ENCODE results near the gene CEBPG. TPM values are rescaled to one million over a fixed set of nuclear protein-coding genes. Genes with fewer than 3 reads are reported as not detected.

The CEBPG gene
- total RNA-seq, 1 donor from 2014 or later = 17.0 TPM

DNA sequence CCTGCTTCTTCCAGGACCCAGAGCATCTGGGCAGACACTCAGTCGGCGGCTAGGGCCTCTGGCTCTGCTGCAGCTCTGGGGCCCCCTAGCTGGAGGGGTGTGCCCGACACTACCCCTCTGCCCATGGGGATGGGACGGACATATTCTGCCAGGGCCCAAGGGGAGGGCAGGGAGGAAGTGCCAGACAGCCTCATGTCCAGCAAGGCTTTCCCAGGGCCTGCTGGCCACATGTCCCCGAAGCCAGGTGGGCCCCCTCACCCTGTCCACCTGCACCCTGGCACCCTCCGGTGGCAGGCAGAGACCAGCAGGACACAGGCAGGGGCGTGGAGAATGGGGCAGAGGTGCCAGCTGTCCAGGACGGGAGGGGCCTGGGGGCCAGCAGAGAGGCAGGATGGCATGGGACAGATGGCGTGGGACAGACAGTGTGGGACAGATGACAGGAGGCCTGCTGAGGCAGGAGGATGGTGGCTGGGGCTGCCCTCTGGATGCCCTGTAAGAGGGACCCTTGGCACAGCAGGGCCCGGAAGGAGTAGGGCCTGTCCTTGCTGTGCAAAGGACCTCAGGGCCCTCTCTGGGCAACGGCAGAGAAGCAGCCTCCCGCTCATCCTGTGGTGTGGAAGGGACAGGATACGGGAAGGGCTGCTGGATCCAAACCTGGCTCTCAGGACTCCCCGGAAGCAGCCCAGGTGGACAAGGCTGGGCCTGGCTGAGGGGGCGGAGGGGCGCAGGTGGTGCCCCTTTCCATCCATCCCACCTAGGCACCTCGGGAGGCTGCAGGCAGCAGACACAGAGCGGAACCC is 29.1 kb downstream of the CEBPG start:
- intact Hi-C loops (cut with micrococcal nuclease) = no loop called here
- no peak for DNase-seq
- ATAC-seq = no peak

DNA sequence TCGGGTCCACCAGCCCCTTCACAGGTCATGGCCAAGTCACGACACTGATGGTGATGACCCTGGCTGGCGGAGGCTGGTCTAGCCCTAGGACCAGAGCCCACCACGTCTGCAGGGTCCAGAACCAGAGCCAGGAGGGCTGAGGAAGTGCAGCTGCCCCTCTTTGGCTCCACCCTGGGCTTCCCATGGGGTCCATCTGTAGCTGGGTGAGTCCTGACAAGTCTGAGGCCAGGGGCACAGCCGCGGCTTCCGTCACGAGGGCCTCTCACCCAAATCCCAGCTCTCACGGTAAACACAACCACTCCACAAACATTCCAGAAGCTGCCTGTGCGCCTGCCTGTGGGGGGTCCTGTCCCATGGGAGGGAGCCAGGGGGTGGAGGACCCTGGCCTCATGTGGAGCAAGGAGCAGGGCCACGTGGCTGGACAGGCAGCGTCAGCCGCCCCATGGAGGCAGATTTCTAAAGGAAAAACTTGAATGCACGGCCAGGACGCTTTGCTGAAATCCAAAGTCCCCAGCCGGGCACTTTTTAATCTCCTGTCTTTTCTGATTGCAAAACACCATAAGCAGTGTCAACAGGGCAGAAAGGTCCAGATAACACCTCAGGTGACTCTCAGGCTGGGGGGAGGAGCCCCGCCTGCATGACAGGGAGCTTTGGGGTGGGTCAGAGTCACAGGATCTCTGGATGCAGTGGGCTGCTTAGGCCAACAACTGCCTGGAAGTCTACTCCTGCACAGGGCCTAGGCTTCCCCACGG is 29.9 kb downstream of the CEBPG start:
- intact Hi-C loops (cut with micrococcal nuclease) = no loop called here
- peak; percentile 22 for DNase-seq
- no peak for ATAC-seq

DNA sequence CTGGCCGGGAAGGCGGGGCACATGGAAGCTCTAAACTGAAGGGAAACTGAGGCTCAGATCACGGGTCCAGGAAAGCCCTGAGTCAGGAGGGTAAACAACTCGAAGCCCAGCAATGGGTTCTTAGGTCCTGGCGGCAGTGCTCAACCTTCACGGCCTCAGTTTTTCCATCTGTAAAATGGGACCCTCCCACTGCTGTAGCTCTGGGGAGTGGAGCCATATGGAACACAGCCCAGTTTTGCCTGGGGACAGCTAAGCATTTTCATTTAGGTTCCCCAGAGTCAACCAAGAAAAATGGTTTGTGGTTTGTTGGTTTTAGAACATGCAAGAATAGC is 30.4 kb downstream of the CEBPG start:
- DNase-seq (no peak), ATAC-seq (no peak)
- intact Hi-C loops (cut with micrococcal nuclease) = no loop called here

DNA sequence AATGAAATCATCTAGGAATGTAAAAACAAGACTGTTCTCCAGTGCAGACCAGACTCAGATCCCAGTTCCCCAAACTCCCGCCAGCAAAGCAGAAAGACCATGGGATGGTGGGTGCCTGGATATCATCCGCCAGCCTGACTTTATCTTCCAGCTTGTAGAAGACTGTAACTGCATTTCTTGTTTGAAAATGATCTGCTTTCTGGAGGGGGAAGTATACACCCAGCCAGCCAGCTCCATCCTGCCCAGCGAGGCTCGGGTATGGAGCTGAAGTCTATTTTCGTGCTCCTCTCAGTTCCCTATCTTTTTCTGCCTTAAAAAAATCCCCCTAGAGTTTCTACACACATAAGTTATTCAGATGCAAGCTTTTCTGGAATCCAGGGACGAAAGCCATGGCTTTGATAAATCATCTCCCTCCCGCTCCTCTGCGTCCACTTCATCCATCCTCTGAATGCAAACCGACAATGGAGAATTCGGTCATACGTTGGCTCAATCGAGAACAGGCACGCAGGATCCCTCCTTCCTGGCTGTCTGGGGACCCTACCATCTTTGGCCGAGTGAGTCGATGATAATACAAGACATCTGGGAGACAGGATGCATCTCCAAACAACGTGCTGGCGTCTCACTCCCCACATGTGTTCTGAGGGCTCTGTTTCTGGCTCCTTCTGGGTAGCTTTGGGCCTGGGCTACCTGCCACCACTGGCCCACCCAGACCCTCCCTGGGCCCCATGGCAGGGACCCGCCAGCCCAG is 31.2 kb downstream of the CEBPG start:
- DNase-seq (peak; percentile 26), ATAC-seq (no peak)
- intact Hi-C loops (cut with micrococcal nuclease) = loop anchor here (5.0 kb wide), 1 partner anchor 162 kb away; no protein-coding TSS in a partner anchor

DNA sequence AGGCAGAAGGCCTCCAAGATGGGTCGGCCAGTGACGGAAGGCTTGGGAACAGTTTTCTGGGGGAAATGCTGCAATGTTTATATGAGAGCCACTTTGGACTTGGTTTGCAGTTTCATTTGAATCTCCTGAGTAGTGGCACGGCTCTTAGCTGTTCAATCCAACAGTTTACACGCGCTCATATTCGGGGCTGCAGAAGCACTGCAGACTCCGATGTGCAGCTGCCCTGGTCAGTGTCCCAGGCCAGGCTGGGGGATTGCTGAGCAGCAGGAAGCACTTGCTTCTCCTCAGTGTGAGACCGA is 31.7 kb downstream of the CEBPG start:
- ATAC-seq (no peak), DNase-seq (no peak)
- intact Hi-C loops (cut with micrococcal nuclease) = loop anchor here (5.0 kb wide), 1 partner anchor 163 kb away; no protein-coding TSS in a partner anchor

DNA sequence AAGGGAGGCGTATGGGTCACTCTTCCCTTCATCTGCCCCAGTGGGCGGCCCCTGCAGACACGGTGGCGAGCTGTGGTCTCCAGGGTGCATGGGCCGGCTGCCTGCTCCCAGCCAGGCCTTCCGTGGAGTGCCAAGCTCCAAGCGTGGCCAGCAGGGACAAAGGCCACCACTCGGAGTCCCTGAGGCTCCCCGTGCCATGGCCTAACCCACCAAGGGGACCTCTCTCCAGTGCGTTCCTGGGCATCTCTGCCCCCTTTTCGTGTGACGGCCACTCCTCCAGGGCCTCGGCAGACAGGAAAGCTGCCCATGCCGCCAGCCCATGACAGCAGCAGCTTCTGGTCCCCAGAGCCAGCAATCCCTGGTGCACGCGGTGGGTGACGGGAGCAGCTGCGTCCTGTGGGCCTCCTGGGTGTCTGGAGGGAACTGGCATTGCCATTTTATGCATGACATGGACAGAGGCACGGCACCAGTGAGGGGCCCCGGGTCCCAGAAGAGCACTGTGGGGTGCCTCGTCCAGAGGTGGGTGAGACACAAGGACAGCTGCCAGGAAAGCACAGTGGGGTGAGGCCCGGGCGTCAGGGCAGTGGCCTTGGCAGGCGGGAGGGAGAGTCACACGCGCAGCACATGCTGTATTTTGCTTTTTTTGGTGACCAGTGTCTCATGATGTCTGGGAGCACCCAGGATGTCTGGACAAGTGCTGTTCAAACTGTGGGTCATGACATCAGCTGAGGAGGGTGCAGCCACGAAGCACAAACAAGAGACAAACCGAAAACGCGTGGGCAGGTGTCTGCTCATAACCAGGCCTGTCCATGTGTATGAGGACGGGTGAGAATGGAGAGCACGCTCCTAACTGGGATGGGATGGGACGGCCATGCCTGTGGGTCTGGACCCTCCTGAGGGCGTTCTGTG is 32.3 kb downstream of the CEBPG start:
- no peak for ATAC-seq
- peak; percentile 41 for DNase-seq
- intact Hi-C loops (cut with micrococcal nuclease) = loop anchor here (5.0 kb wide), 1 partner anchor 164 kb away; no protein-coding TSS in a partner anchor

DNA sequence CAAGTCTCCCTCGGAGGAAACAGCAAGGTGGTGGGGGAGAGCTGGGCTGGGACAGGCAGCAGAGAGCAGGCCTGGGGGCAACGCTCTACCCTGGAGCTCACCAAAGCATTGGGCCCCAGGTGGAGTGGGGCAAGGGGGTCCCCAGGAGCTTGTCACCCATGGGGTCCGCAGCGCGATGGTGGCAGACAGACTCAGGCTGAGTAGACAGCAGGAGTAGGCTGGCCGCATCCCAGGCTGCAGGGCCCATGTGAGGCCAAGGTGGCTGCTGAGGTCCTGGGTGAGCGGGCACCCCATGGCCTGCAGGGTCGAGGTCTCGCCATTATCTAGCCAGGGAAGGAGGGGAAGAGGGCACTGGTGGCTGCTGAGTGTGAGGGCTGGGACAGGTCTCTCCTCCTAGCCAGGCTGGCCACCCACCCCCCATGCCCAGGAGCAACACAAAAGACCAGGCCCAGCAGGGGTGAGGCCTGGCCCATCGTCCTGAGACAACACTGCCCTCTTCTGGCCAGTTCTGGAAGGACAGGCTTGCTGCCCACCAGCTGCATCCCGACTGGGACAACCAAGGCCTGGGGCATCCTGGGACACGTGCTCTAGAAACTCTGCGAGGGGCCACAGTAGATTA is 33.1 kb downstream of the CEBPG start:
- peak; percentile 76 for ATAC-seq
- peak; percentile 79 for DNase-seq
- intact Hi-C loops (cut with micrococcal nuclease) = loop anchor here (5.0 kb wide), 1 partner anchor 164 kb away; no protein-coding TSS in a partner anchor

DNA sequence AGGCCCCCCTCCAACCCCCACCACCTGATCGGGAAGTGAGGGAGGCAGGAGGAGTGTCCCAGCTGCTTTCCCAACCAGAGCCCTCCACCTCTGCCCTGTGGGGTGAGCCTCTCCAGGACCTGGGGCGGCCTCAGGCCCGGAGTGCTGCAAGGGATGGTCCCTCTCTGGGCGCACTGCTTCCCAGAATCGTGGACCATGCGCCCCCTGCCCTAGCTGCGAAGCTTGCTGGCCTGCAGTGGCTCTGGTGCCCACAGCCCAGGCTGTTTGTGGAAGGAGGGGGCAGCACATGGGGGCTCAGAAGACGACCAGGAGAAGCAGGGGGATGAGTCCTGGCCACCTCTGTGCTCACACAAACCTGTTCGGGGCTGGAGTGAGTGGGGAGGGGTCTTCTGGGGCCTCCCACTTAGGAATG is 33.6 kb downstream of the CEBPG start:
- ATAC-seq (no peak), DNase-seq (peak; percentile 8)
- intact Hi-C loops (cut with micrococcal nuclease) = loop anchor here (5.0 kb wide), 1 partner anchor 165 kb away; no protein-coding TSS in a partner anchor

DNA sequence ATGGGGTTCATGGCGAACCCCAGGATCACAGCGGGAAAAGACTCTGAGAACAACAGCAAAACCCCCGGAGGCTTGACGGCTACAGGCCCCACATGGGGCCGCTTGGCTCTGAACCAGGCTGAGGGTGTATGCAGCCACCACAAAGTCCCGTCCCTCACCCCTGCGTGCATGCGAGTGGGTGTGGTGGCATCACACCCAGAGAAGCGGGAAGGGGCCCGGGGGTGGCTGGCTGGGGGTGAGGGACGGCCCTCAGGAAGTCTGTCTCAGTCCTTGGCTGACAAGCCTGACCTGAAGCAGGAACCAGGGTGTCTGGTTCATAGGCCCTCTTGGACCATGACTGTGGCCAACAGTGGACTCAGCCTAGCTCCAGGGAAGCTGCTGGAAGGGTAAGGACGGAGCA is 34.2 kb downstream of the CEBPG start:
- intact Hi-C loops (cut with micrococcal nuclease) = loop anchor here (5.0 kb wide), 1 partner anchor 165 kb away; no protein-coding TSS in a partner anchor
- DNase-seq (no peak), ATAC-seq (no peak)

DNA sequence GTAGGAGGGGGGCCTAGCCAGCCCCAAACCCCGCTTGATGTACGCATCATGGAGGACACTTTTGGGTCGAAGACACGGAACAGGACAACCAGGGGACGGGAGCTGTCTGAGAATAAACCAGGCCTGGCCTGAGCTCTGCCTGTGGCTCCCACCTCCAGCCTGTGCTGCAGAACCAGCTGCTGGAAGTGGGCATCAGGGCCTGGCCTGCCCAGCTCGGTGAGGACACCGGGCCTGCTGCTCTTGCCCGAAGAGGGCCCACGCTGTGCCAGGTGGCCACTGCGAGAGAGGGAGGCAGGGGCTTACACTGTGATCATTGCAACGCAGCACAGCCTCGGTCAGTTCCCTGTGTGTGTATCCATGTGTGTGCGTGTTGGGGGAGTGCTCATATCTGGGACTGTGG is 34.6 kb downstream of the CEBPG start:
- intact Hi-C loops (cut with micrococcal nuclease) = loop anchor here (5.0 kb wide), 1 partner anchor 166 kb away; no protein-coding TSS in a partner anchor
- DNase-seq (peak; percentile 15), ATAC-seq (no peak)

DNA sequence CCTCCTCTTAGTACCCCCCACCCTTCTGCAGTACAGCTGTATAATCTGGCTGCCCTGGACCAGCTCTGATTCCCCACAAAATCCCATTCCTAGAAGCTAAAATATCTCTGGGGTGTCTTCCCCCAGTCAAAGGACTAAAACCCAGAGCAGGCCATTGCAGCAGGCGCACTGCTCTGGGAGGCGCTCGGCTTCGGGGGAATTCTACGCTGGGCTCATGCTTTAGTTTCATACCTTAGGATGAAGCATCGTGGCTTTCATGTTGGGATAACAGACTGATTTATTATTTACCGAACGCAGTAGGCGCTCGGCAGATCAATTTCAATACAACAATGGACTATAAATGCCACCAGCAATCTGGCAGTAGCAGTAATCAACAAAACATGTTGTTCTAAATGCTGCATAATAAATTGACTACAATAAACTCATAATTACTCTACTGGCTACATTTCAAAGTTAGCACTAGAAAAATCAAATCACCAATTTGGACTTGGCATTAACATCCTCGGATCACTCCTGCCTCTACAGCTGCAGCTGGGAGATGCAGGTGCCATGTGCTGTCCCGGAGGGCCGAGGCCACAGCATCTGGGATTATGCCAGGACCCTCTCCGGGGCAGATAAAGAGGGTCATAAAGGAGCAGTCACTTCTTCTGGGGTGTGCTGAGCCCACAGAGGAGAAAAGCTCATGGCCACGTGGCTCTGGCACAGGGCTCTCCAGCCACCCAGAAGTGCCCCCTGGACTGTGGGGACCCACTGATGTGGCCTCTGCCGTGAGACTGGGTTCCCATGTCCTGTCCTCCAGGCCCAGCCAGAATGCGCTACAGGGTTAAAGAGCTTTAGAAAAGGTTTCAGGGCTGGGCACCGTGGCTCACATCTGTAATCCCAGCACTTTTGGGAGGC is 35.3 kb downstream of the CEBPG start:
- DNase-seq (peak; percentile 18), ATAC-seq (no peak)
- intact Hi-C loops (cut with micrococcal nuclease) = loop anchor here (5.0 kb wide), 1 partner anchor 166 kb away; no protein-coding TSS in a partner anchor

DNA sequence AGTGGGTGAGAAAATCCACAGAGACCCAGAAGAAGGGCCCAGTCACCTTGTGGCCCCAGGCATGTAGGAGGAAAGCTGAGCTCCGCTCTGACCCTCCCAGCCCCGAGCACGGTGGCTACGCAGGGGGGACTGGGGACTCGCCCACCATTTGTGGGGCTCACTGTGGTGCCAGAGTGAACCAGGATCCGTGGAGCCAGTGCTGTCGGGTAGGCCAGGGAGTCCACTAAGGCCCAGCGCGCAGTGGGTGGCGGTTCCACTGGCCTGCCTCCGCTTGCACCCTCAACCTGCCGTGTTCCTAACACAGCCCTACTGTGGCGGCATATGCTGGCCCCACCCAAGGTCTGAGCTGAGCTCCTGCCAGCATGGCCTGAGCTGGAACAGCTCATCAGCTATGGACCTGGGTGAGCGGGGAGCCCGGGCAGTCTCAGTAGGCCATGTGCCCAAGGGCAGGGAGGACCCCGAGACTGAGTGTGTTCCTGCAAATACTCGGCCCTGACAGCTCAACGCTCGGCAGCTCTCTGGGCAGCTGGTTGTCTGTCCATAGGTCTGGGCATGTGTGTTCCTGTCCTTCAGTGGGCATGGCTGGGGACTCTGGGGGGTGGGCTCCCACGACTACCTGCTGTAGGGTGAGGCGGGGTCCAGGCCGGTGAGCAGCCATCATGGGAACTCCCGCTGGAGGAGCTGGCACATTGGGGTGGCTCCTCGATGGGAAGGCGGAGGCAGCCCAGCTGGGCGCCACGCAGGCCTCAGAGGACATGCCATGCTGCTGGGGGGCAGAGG is 36.6 kb downstream of the CEBPG start:
- intact Hi-C loops (cut with micrococcal nuclease) = loop anchor here (5.0 kb wide), 1 partner anchor 168 kb away; no protein-coding TSS in a partner anchor
- ATAC-seq (no peak), DNase-seq (no peak)

DNA sequence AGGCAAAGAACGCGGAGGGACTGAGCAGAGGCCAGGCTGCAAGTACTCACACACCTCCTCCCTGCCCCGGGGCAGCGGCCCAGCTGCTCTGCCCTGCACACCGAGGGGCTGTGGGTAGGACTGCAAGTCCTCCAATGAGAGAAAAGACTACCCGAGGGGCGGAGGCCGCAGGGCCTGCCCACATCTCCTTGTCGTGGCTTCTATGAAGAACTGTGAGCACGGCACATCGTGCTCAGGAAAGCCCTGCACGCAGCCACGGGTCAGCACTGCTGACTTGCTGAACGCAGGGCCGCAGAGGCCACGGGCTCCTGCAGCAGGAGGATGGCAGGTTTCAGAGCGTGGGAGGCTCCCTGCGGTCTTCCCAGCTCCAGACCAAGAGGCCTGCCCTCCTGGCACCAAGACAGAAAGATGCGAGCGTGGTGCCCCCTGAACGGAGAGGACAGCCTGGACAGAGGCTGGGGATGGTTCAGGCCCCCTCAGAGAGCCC is 37.4 kb downstream of the CEBPG start:
- intact Hi-C loops (cut with micrococcal nuclease) = no loop called here
- DNase-seq (no peak), ATAC-seq (no peak)

DNA sequence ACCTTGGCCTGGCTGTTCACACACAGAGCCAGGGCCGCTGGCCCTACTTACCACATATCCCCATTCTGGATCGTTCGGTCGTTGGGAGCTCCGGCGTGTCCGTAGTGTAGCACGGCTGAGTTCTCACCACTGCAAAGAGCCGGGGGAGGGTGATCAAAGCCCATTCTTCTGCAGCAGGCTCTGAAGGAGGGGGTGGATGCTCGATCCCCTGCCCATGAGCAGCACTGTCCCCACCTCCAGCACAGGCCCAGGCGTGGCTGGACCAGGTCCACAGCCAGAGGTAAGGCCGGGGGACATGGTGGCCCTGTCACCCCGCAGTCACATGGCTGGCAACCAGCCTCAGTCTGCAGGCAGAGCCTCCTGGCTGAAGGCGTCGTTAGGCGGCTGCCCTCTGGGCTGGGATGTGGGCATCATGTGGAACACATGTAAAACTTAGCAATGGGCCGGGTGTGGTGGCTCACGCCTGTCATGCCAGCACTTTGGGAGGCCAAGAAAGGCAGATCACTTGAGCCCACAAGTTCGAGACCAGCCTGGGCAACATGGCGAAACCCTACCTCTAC is 38.2 kb downstream of the CEBPG start:
- DNase-seq (peak; percentile 26), ATAC-seq (no peak)
- intact Hi-C loops (cut with micrococcal nuclease) = no loop called here

DNA sequence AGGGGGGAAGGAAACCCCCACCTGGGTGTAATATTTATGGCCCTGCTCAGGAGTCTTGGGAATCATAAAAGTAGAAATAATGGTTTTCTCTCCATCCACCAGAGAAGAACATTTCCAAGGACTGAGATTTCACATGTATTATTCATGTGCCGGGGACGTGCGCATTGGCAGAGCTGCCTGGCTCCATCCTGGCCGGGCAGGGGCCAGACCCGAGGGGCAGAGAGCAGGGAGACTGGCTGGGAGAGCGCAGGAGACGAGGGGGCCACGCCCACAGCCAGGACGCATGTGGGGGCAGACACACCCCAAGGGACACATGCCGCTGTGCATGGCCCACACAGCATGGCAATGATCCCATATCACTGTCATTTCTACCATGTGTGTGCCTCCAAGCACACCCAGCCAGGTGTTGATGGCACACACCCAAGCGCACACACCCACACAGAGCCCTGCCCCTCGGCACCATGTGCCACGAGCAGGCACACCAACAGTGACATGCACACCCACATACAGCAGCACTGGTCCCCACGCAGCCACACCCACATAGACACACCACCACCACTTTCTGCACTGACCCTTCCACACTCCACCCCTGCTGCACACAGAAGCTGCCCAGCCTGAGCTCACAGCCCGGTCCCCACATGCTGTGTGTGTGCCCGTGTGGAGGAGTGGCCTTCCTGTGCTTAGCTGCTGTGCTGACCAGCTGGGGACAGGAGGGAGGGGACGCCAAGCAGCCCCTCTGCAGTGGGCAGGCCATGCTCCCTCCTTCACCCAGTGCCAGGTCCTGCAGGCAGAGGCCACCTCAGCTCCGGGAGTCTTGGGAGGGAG is 39.3 kb downstream of the CEBPG start:
- DNase-seq = no peak
- intact Hi-C loops (cut with micrococcal nuclease) = no loop called here
- no peak for ATAC-seq

Measured in left ventricle myocardium superior (tissue), 1 donor.